Muscle layer of colon (tissue), 2 donors: Measurements from ENCODE around the gene COL8A1.
A peak's percentile ranks its signal among the peaks of the same experiment; 100 is the strongest.

Source experiments
- H3K27ac ChIP-seq: one replicate; pipeline ENCODE4 v1.7.0; 2013; ENCODE audit warnings: low read depth, mild to moderate bottlenecking, low read length, moderate library complexity
- H3K27me3 ChIP-seq, 2 donors: one replicate each; pipeline ENCODE4 v1.7.0; 2013; ENCODE audit warnings: low read length in 2 of 2, mild to moderate bottlenecking in 2 of 2; ENCODE audit not compliant: insufficient read depth in 2 of 2, control insufficient read depth in 1 of 2
- H3K36me3 ChIP-seq: one replicate; pipeline ENCODE4 v1.7.0; 2013; ENCODE audit warnings: mild to moderate bottlenecking, low read length; ENCODE audit not compliant: insufficient read depth
- H3K4me1 ChIP-seq: one replicate; pipeline ENCODE4 v1.7.0; 2013; ENCODE audit warnings: mild to moderate bottlenecking, low read length; ENCODE audit not compliant: insufficient read depth
- H3K4me3 ChIP-seq, 2 donors: one replicate each; pipeline ENCODE4 v1.7.0; 2013; ENCODE audit warnings: low read length in 2 of 2, low read depth in 1 of 2, mild to moderate bottlenecking in 1 of 2, moderate library complexity in 1 of 2
- H3K9ac ChIP-seq: one replicate; pipeline ENCODE4 v1.7.0; 2013; ENCODE audit warnings: low read length
- H3K9me3 ChIP-seq: one replicate; pipeline ENCODE4 v1.7.0; 2013; ENCODE audit warnings: mild to moderate bottlenecking, low read length
- donor health status: abdominal sarcoma.
- donor health status: Adenocarcinoma of cecum.

Gene COL8A1

DNA sequence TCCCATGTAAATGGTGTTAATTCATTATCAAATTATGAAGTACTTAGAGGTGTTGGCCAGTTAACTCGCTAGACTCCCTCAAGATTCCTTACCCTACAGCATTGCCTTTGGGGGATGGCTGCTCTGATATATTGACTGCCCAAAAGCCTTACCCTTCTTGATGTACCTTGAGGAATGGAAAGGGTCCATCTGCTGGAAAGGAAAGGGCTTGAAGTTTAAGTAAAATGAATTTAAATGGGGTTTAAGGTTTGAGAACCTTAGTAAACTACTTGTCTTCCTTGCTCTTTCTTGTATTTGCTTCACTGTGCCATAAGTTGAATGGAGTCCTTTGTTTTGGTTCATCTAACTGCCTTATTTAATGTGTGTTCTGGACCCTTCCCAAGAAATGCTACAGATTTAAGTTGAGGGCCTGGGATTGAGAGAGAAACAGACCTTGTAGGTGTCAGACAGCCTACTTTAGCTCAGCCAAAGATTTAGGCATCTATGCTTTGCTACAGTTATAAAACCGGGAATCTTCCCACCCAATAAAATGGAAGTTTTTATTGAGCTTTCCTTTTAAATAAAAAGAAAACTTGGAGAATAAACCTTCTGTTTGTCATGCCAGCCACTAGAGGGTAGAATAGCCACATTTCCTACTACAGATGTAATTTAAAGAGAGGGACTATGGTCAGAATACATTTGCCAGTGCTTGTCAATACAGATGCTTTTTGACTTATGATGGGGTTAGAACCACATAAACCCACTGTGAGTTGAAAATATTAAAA is 204.6 kb downstream of the COL8A1 start:
- H3K9ac ChIP-seq = peak overlapping the region; percentile 3

DNA sequence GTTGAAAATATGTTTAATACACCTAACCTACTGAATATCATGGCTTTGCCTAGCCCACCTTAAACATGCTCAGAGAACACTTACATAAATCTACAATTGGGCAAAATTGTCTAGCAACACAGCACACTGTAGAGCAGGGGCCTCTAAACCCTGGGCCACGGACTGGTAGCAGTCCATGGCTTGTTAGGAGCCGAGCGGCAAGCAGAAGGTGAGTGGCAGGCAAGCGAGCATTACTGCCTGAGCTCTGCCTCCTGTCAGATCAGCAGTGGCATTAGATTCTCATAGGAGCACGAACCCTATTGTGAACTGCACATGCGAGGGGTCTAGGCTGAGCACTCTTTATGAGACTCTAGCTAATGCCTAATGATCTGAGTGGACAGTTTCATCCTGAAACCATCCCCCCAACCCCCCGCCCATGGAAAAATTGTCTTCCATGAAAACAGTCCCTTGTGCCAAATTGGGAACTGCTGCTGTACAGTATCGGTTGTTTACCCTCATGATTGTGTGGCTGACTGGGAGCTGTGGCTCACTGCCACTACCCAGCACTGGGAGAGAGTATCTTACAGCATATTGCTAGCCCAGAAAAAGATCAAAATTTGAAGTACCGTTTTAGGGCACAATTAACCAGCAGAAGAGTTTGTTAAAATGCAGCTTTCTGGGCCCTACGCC is 205.3 kb downstream of the COL8A1 start:
- Histone ChIP-seq H3K36me3 (no peaks in the 10 kb centered on the region), H3K27me3 (no peaks in the 10 kb centered on the region), H3K9ac (peak overlapping the region; percentile 3), H3K27ac (peak overlapping the region; percentile 71), H3K4me3 (peak overlapping the region in 1 of 2 donors; percentile 17), H3K9me3 (no peaks in the 10 kb centered on the region), H3K4me1 (peaks cover 62% of the 10 kb centered on the region)

More for the DNA sequence above, 204.6 kb downstream of the COL8A1 start:
- H3K27me3 ChIP-seq = no peaks in the 10 kb centered on the region
- H3K36me3 ChIP-seq = no peaks in the 10 kb centered on the region
- H3K4me1 ChIP-seq = peaks cover 54% of the 10 kb centered on the region
- no peaks in the 10 kb centered on the region for H3K9me3 ChIP-seq
- peak overlapping the region; percentile 71 for H3K27ac ChIP-seq
- peak overlapping the region in 1 of 2 donors; percentile 17 for H3K4me3 ChIP-seq

DNA sequence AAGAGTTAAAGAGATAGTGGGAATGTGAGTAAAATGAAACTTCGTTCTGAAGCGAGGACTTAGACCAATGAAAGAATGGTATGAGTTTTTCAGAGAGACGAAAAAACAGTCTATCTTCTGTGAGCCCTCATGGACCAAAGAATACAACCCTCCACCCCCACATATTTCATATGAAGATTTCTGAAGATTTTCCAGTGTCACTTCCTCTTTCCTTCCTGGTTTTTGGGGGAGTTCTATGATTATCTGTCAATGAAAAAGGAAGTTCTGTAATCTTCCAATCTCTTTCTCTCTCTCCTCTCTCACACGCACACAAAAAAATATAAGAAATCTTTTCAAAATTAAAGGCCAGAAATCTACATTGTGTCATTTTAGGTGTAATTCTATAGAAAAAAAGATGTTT is 206.9 kb downstream of the COL8A1 start:
- Histone ChIP-seq H3K27me3 (no peaks in the 10 kb centered on the region), H3K4me3 (no peak overlapping the region), H3K9ac (no peak overlapping the region), H3K36me3 (peaks cover 1% of the 10 kb centered on the region), H3K9me3 (no peaks in the 10 kb centered on the region), H3K27ac (peak overlapping the region; percentile 71), H3K4me1 (peaks cover 69% of the 10 kb centered on the region)

DNA sequence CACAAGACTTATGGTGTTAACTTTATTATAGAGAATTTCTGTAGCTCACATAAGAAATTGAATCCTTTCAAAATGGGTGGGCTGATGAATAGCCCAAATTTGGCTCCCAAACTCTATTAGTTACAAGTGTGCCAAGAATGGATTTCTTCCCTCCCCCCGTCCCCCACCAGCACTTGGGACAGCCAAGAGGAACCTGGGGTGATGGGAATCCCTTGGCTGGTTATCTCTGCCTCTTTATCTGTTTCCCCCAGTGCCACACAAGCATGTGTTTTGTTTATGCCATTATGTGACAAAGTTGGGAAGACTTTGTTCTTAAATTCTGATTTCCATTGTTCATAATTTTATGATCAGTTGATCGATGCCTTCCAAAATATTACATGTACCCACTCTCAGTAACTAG is 207.6 kb downstream of the COL8A1 start:
- no peaks in the 10 kb centered on the region for H3K27me3 ChIP-seq
- peaks cover 6% of the 10 kb centered on the region for H3K36me3 ChIP-seq
- peak overlapping the region; percentile 71 for H3K27ac ChIP-seq
- H3K4me1 ChIP-seq = peaks cover 69% of the 10 kb centered on the region
- H3K9me3 ChIP-seq = no peaks in the 10 kb centered on the region
- no peak overlapping the region for H3K4me3 ChIP-seq
- no peak overlapping the region for H3K9ac ChIP-seq

DNA sequence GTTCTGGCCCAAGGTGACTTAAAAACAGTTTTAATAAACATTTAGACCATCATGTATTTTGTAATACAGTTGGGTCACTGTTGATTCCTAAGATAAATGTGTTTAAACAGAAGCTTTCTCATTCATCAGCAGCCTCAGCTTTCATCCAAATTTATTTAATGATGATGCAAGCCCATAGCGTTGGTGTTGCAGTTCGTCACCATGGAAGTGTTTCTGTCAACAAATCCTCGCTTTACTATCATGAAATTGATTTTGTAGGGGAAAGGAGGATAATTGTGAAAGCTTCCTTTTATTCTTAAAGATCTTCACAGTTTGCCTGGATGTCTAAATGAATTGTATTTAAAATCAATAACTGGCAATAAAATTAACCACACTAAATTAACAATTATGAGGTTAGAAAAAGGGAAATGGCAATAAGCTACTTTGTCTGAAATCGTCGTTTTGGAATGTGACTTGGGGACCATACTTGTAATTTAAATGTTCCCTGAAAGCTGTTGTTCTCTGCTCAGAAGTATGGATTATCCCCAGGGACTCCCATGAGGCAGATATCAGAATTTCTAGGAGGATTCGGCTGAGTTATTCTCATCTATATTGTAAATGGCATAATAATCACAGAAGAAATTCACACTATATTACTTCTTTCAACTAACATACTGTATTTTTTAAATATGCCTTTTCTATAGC is 208.2 kb downstream of the COL8A1 start:
- H3K4me1 ChIP-seq = peaks cover 69% of the 10 kb centered on the region

DNA sequence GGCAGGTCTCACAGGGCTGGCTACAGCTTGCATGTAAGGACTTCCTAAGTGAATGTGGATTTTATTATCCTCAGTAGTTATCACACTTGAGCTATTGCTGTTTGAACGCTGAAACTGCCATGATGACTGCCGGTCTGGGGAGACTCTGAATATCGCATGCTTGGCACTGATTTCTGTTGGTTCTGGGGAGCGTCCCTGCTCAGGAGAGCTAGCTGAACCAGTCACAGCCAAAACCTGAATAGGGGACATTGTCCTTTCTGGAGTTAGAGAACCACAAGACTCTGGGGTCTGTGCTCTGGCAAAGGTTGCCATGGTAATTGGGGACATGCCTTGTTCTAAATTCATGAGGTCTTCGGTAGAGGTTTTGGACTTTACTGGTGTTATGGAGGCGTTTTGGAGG is 210.0 kb downstream of the COL8A1 start:
- H3K4me1 ChIP-seq = peaks cover 69% of the 10 kb centered on the region
- H3K9ac ChIP-seq = no peak overlapping the region
- H3K9me3 ChIP-seq = no peaks in the 10 kb centered on the region
- H3K27ac ChIP-seq = peak overlapping the region; percentile 74
- peaks cover 6% of the 10 kb centered on the region for H3K36me3 ChIP-seq
- H3K4me3 ChIP-seq = no peak overlapping the region
- H3K27me3 ChIP-seq = no peaks in the 10 kb centered on the region

More for the DNA sequence above, 208.2 kb downstream of the COL8A1 start:
- H3K36me3 ChIP-seq = peaks cover 6% of the 10 kb centered on the region
- H3K27me3 ChIP-seq = no peaks in the 10 kb centered on the region
- H3K27ac ChIP-seq = peak overlapping the region; percentile 73
- H3K9ac ChIP-seq = no peak overlapping the region
- no peaks in the 10 kb centered on the region for H3K9me3 ChIP-seq
- H3K4me3 ChIP-seq = no peak overlapping the region
